Ishikawa (cell line): ENCODE data around the gene UXT.

ENCODE experiments used
- CREB1 ChIP-seq: IDR thresholded peaks from 2 replicates; pipeline ENCODE4 v1.6.1; 2012; ENCODE audit warnings: low read depth
- EGR1 ChIP-seq: IDR thresholded peaks from 2 replicates; pipeline ENCODE4 v1.6.1; 2012
- EP300 ChIP-seq: IDR thresholded peaks from 2 replicates; pipeline ENCODE4 v1.6.1; 2012; ENCODE audit warnings: borderline replicate concordance
- FOXM1 ChIP-seq: IDR thresholded peaks from 2 replicates; pipeline ENCODE4 v1.6.1; 2012; ENCODE audit warnings: low read depth, borderline replicate concordance
- NFIC ChIP-seq: IDR thresholded peaks from 2 replicates; pipeline ENCODE4 v1.6.1; 2012
- RAD21 ChIP-seq: IDR thresholded peaks from 2 replicates; pipeline ENCODE4 v1.6.1; 2012; ENCODE audit warnings: low read depth
- REST ChIP-seq: IDR thresholded peaks from 2 replicates; pipeline ENCODE4 v1.6.1; 2012; ENCODE audit warnings: low read depth, mild to moderate bottlenecking
- TAF1 ChIP-seq: IDR thresholded peaks from 2 replicates; pipeline ENCODE4 v1.6.1; 2012; ENCODE audit warnings: low read depth, mild to moderate bottlenecking
- TCF12 ChIP-seq: IDR thresholded peaks from 2 replicates; pipeline ENCODE4 v1.6.1; 2012; ENCODE audit warnings: low read depth
- TEAD4 ChIP-seq: IDR thresholded peaks from 2 replicates; pipeline ENCODE4 v1.6.1; 2012
- YY1 ChIP-seq: IDR thresholded peaks from 2 replicates; pipeline ENCODE4 v1.6.1; 2012; ENCODE audit warnings: low read depth
- TF ChIP-seq, protein P1 (sequence below): IDR thresholded peaks from 2 replicates; pipeline ENCODE4 v1.6.1; 2012
- TF ChIP-seq, protein P2 (sequence below): IDR thresholded peaks from 2 replicates; pipeline ENCODE4 v1.6.1; 2012

The UXT gene

DNA sequence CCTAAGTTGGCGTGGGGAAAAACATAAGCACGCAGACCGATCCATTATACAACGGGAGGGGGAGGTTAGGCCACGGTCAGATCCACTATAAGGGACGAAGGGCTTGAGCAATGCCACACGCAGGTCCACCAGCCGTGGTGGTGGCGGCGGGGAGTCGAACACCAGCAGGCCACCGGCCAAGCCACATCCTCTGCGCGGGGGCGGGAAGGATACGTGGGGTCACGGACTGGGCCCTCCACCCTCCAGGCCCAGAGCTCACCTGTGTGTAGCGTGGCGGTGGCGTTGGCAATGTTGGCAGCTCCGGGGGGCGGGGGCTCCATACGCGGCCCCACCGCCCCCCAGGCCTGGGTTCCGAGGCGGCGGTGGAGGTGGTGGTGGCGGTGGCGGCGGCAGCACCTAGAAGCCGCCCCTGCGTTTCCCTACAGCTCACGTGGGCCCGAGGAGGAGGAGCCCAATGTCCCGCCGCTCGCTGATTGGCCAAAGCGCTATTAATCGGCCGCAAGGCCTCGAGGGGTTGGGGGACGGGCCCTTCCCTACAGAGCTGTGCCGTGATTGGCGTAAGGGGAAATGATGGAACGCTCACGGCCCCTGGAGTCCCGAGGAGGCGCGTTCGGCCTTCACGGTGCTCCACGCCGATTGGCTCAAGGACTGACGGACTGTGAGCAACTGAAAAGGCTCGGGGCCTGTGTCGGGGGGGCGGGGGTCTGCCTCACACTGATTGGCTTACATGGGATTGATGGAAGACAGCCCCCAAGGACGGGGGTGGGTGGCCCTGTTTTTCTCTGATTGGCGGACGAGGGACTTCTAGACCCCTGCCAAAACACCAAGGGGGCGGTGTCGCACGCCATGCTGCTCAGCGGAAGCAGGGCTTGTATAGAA is 8.6 kb downstream of the UXT start, which contains the start of gene ELK1:
TSS of gene ELK1 (minus strand) at position 400 of the 879 bp plus-strand sequence. CDS start 9,122 bp downstream, outside the sequence.
- no peak for TF ChIP-seq REST
- TF ChIP-seq NFIC = peak; percentile 27; the same call in 1 of the 2 replicates
- no peak for TF ChIP-seq RAD21
- no peak for TF ChIP-seq EP300
- 0 out of 2 replicates have a peak, but pooled peaks have one; percentile 24 for TF ChIP-seq YY1
- peak; percentile 26; the same call in 1 of the 2 replicates for TF ChIP-seq TCF12
- peak; percentile 80 for TF ChIP-seq EGR1
- TF ChIP-seq, protein P1, sequence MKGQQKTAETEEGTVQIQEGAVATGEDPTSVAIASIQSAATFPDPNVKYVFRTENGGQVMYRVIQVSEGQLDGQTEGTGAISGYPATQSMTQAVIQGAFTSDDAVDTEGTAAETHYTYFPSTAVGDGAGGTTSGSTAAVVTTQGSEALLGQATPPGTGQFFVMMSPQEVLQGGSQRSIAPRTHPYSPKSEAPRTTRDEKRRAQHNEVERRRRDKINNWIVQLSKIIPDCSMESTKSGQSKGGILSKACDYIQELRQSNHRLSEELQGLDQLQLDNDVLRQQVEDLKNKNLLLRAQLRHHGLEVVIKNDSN = peak; percentile 88
- TF ChIP-seq, protein P2, sequence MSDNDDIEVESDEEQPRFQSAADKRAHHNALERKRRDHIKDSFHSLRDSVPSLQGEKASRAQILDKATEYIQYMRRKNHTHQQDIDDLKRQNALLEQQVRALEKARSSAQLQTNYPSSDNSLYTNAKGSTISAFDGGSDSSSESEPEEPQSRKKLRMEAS = peak; percentile 30
- no peak for TF ChIP-seq TEAD4
- peak; percentile 49; the same call in 1 of the 2 replicates for TF ChIP-seq TAF1

GRCh38 chrX:47649781-47650163 is 9.2 kb downstream of the UXT start:
- TF ChIP-seq CREB1 (no peak), TEAD4 (no peak), REST (no peak), EGR1 (no peak), NFIC (no peak), FOXM1 (no peak), TCF12 (no peak), YY1 (no peak), EP300 (no peak), TAF1 (no peak), RAD21 (no peak)
- TF ChIP-seq, protein P1 = no peak

- TF ChIP-seq TCF12 (no peak), RAD21 (no peak), REST (no peak), TAF1 (no peak), CREB1 (no peak), EGR1 (no peak)
Measured at GRCh38 chrX:47649271-47649670, 9.7 kb downstream of the UXT start.

- TF ChIP-seq EP300 (no peak), TAF1 (no peak)
Measured at GRCh38 chrX:47648376-47648775, 10.6 kb downstream of the UXT start.

- no peak for TF ChIP-seq CREB1
- TF ChIP-seq, protein P1 = no peak
Measured at GRCh38 chrX:47646636-47647035, 12.3 kb downstream of the UXT start.
